Measurements from ENCODE around the gene SERINC5. TPM values are rescaled to one million over a fixed set of nuclear protein-coding genes. Genes with fewer than 3 reads are reported as not detected.

Gene SERINC5
- total and polyA plus RNA-seq, 2 of the 4 experiments (the other 2 are of a cell fraction): 5.0 to 8.1 TPM

GRCh38 chr5:80230269-80230992 lies 25.4 kb downstream of the SERINC5 start:
- H4K91ac ChIP-seq (ENCODE audit: insufficient read depth, low read depth, low read length): no peak overlapping the region
- no peak overlapping the region for H3K27ac ChIP-seq (ENCODE audit: insufficient read depth, low read length)
- peaks cover 3 to 16% of the 10 kb centered on the region in 2 experiments; a peak in 3 of 4 replicates for H3K79me1 ChIP-seq (ENCODE audit: low read depth in 1 of 2, low read length in 2 of 2)
- peak overlapping the region; percentile 88 for H2AK5ac ChIP-seq (ENCODE audit: low read depth, low read length)
- H3K4me3 ChIP-seq (ENCODE audit: insufficient read depth, low read depth, low read length): no peak overlapping the region
- H2BK120ac ChIP-seq (ENCODE audit: low read depth, low read length): peak overlapping the region; percentile 38; the same call in 1 of the 2 replicates
- H3K14ac ChIP-seq (replicated peaks; ENCODE audit: low read depth, low read length): no peak overlapping the region
- H3K27me3 ChIP-seq (ENCODE audit: control insufficient read depth, insufficient read depth, low read length): no peaks in the 10 kb centered on the region
- no peak overlapping the region for H2BK15ac ChIP-seq (ENCODE audit: low read depth, low read length)
- dilution Hi-C loops (cut with HindIII; ENCODE audit: low sequenced_read_pairs, unreplicated experiment) (no loop called here), intact Hi-C loops (cut with micrococcal nuclease) (no loop called here), in situ Hi-C loops (cut with MboI; ENCODE audit: low sequenced_read_pairs) (no loop called here)
- ChIA-PET POLR2A (ENCODE audit: unreplicated experiment) (no interaction called here), CTCF (no interaction called here)
- H3K23ac ChIP-seq (ENCODE audit: low read depth, low read length): no peak overlapping the region
- H3K9me3 ChIP-seq (ENCODE audit: control insufficient read depth, insufficient read depth, low read length): no peaks in the 10 kb centered on the region
- H3K18ac ChIP-seq (ENCODE audit: low read depth, low read length): no peak overlapping the region
- no peak overlapping the region for H4K5ac ChIP-seq (ENCODE audit: low read depth, low read length)
- no peak overlapping the region; the same call in none of the 2 replicates for H2BK20ac ChIP-seq (ENCODE audit: low read depth, low read length)
- no peak overlapping the region for H3K4ac ChIP-seq (ENCODE audit: low read depth, low read length)
- H2BK5ac ChIP-seq (ENCODE audit: low read depth, low read length, poor library complexity, severe bottlenecking): no peak overlapping the region
- H2AFZ ChIP-seq (replicated peaks; ENCODE audit: low read length, poor library complexity): no peak overlapping the region
- 0 out of 2 replicates have a peak, but pooled peaks cover 10% of the 10 kb centered on the region for H3K9me1 ChIP-seq (ENCODE audit: insufficient read depth, low read length)
- no peak overlapping the region for H4K8ac ChIP-seq (ENCODE audit: low read depth in 2 of 2, low read length in 2 of 2)
- H3K4me2 ChIP-seq (ENCODE audit: low read depth, low read length): no peak overlapping the region
- ATAC-seq (ENCODE audit: low read depth): no peak
- no TSS peak for BruUV-seq (replicated peaks)
- no CpG with 5 or more reads among the region's 7 CpGs for WGBS, 2 experiments (ENCODE audit: extremely low coverage in 2 of 2, insufficient read length in 1 of 2)
- H3K4me1 ChIP-seq (ENCODE audit: control insufficient read depth, insufficient read depth, low read length): no peaks in the 10 kb centered on the region; the same call in 1 of the 2 replicates
- no peaks in the 10 kb centered on the region for H3K36me3 ChIP-seq (ENCODE audit: control insufficient read depth, insufficient read depth, low read length)
- 0 out of 2 replicates have a peak, but pooled peaks cover 4% of the 10 kb centered on the region for H4K20me1 ChIP-seq (ENCODE audit: insufficient read depth, low read length)
- DNase-seq: no peak
- no peak overlapping the region for H2AK9ac ChIP-seq (replicated peaks; ENCODE audit: low read depth, low read length, poor library complexity)
- H3K9ac ChIP-seq (ENCODE audit: low read depth, low read length): no peak overlapping the region
- H3K56ac ChIP-seq (ENCODE audit: extremely low read depth, insufficient read depth, low read length): no peak overlapping the region
- TF ChIP-seq RCOR1 (IDR thresholded peaks at IDR 0.05; ENCODE audit: insufficient replicate concordance, low read length) (no peak), FOS (IDR thresholded peaks at IDR 0.05; ENCODE audit: low read depth, low read length) (no peak), POLR2A (IDR thresholded peaks at IDR 0.05; ENCODE audit: low read depth, low read length) (no peak), NFE2L2 (IDR thresholded peaks at IDR 0.05; ENCODE audit: low read depth, low read length) (no peak), SMC3 (IDR thresholded peaks at IDR 0.05; ENCODE audit: low read depth, low read length) (no peak), RAD21 (IDR thresholded peaks at IDR 0.05; ENCODE audit: low read length) (no peak), USF2 (IDR thresholded peaks at IDR 0.05; ENCODE audit: low read depth, low read length) (no peak), CTCF (conservative IDR thresholded peaks at IDR 0.05; ENCODE audit: low read depth, low read length) (no peak), RFX5 (IDR thresholded peaks at IDR 0.05; ENCODE audit: low read depth, low read length) (no peak), MAZ (IDR thresholded peaks at IDR 0.05; ENCODE audit: borderline replicate concordance, low read depth, low read length) (no peak), MXI1 (IDR thresholded peaks at IDR 0.05; ENCODE audit: borderline replicate concordance, low read depth, low read length) (no peak), CEBPB (IDR thresholded peaks at IDR 0.05; ENCODE audit: low read depth, low read length) (no peak), MAFK (IDR thresholded peaks at IDR 0.05; ENCODE audit: low read depth, low read length) (no peak), CHD1 (IDR thresholded peaks at IDR 0.05; ENCODE audit: low read depth, low read length) (no peak)
